Adrenal gland (tissue), 12 donors: ENCODE results near the gene G2E3. TPM values are rescaled to one million over a fixed set of nuclear protein-coding genes. Genes with fewer than 3 reads are reported as not detected.
A peak's percentile ranks its signal among the peaks of the same experiment; 100 is the strongest.

Experiments
- DNase-seq, 7 donors: peaks; one replicate each; pipeline ENCODE4 v3.0.0-alpha.2; 2019 to 2020
- H3K27ac ChIP-seq, 5 donors: fragments of 200-600 bp; sonication (generic) in 4 of 5; 1 replicate in 3 of 5; 2 replicates in 2 of 5; pipeline versions ENCODE4 v1.5.1 to v1.8.0; 2016 to 2020; ENCODE audit warnings: mild to moderate bottlenecking in 1 of 5
- H3K27me3 ChIP-seq: fragments of 200-600 bp; 2 replicates; pipeline ENCODE4 v1.8.0; 2021
- H3K36me3 ChIP-seq, 2 donors: fragments of 200-600 bp; replicated peaks in 1 of 2; 1 replicate in 1 of 2; 2 replicates in 1 of 2; pipeline versions ENCODE4 v1.5.1 to v1.8.0; 2018 to 2022
- H3K4me1 ChIP-seq, 2 donors: fragments of 200-600 bp; replicated peaks in 1 of 2; 1 replicate in 1 of 2; 2 replicates in 1 of 2; pipeline versions ENCODE4 v1.5.1 to v1.8.0; 2018 to 2021
- H3K4me3 ChIP-seq, 4 donors: fragments of 200-600 bp; sonication (generic) in 3 of 4; one replicate each; pipeline ENCODE4 v1.5.1; 2016 to 2018
- H3K9me3 ChIP-seq, 3 donors: fragments of 200-600 bp; sonication (generic) in 1 of 3; replicated peaks in 1 of 3; 1 replicate in 2 of 3; 2 replicates in 1 of 3; pipeline versions ENCODE4 v1.5.1 to v1.8.0; 2016 to 2021
- POLR2A ChIP-seq, 2 donors: fragments of 450-650 bp; IDR thresholded peaks; one replicate each; pipeline ENCODE4 v1.6.1; 2017; ENCODE audit warnings: antibody characterized with exemption in 2 of 2, mild to moderate bottlenecking in 2 of 2, moderate library complexity in 1 of 2
- WGBS, 4 donors: extraction: QIAGEN DNeasy Blood & Tissue Kit in 2 of 4; methylation state at CpG; one replicate each; pipeline versions ENCODE4 v1.1.5 to v1.1.7; 2013 to 2017; 5-methylcytosine and 5-hydroxymethylcytosine counted together
- intact Hi-C, 2 donors: fragments of 100-400 bp; cut with DNase I; formaldehyde crosslinking; loops; one replicate each; pipeline versions ENCODE4 v1.14.1 to v1.15.0; 2022 to 2023
- polyA plus RNA-seq, 3 donors: library from polyadenylated mRNA; stranded (reverse); fragments of 200-250 nt in 2 of 3; fragments of 350-450 nt in 1 of 3; fragmentation: Illumina TruSeq in 1 of 3; extraction: RNeasy Lipid Tissue Mini Kit (QIAGEN cat#74804) in 1 of 3; gene quantifications; one replicate each; pipeline ENCODE4 v1.2.3, GENCODE V29; 2013 to 2014
- total RNA-seq, 9 donors: library from RNA; depleted of rRNA in 4 of 9; stranded (reverse); fragments of >200 nt in 4 of 9; fragments of 120-200 nt in 1 of 9; fragmentation: NEBNext Ultra II Directional in 1 of 9; extraction: Animal tissue kit (Norgen Biotek cat#: 25700) in 1 of 9; gene quantifications; one replicate each; pipeline versions ENCODE4 v1.1.0 to v1.2.4, GENCODE V29; 2013 to 2023
- TF ChIP-seq, protein P1 (sequence below), 6 experiments: fragments of 450-650 bp in 4 of 6; fragments of 200-600 bp in 2 of 6; sonication (generic) in 1 of 6; IDR thresholded peaks; 1 replicate in 5 of 6; 2 replicates in 1 of 6; pipeline versions ENCODE4 v1.5.1 to v1.8.0; 2016 to 2021; ENCODE audit warnings: antibody characterized with exemption in 6 of 6, mild to moderate bottlenecking in 2 of 6, moderate library complexity in 1 of 6
- donor health status: healthy with polysubstance abuse.
- donor health status: Bipolar disorder and iron deficiency.
- donor health status: DM: yes; HTN: yes; CAD: no.
- donor health status: DM: no; HTN: no; CAD: no.
- donor health status: DM: no; HTN: no; CAD: no.
- donor health status: DM: yes; HTN: yes; CAD: no.

G2E3 gene
- total and polyA plus RNA-seq, 12 donors = 2.4 to 18.4 (median 9.7) TPM

- H3K4me3 ChIP-seq = no peak overlapping the region
- no peak for TF ChIP-seq POLR2A (IDR thresholded peaks at IDR 0.05)
- TF ChIP-seq, protein P1, sequence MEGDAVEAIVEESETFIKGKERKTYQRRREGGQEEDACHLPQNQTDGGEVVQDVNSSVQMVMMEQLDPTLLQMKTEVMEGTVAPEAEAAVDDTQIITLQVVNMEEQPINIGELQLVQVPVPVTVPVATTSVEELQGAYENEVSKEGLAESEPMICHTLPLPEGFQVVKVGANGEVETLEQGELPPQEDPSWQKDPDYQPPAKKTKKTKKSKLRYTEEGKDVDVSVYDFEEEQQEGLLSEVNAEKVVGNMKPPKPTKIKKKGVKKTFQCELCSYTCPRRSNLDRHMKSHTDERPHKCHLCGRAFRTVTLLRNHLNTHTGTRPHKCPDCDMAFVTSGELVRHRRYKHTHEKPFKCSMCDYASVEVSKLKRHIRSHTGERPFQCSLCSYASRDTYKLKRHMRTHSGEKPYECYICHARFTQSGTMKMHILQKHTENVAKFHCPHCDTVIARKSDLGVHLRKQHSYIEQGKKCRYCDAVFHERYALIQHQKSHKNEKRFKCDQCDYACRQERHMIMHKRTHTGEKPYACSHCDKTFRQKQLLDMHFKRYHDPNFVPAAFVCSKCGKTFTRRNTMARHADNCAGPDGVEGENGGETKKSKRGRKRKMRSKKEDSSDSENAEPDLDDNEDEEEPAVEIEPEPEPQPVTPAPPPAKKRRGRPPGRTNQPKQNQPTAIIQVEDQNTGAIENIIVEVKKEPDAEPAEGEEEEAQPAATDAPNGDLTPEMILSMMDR (IDR thresholded peaks at IDR 0.05) = no peak
- H3K9me3 ChIP-seq = no peaks in the 10 kb centered on the region
- 72 to 93% (median 90%) methylated on average over 1 of the region's 1 CpG for WGBS, 4 donors
- intact Hi-C loops = no loop called here
- no peaks in the 10 kb centered on the region for H3K36me3 ChIP-seq
- H3K27me3 ChIP-seq = no peaks in the 10 kb centered on the region
- no peak overlapping the region for H3K27ac ChIP-seq
- no peak for DNase-seq
- no peaks in the 10 kb centered on the region for H3K4me1 ChIP-seq
Observed at GRCh38 chr14:30519961-30520360, 39.0 kb upstream of the G2E3 start.

- H3K36me3 ChIP-seq = no peaks in the 10 kb centered on the region
- H3K4me3 ChIP-seq = no peak overlapping the region
- DNase-seq = no peak
- intact Hi-C loops = no loop called here
- H3K4me1 ChIP-seq = no peaks in the 10 kb centered on the region
- no peaks in the 10 kb centered on the region for H3K27me3 ChIP-seq
- WGBS, 4 donors = 88 to 95% (median 91%) methylated on average over 2 of the region's 2 CpGs
- TF ChIP-seq POLR2A (IDR thresholded peaks at IDR 0.05) = no peak
- TF ChIP-seq, protein P1 (IDR thresholded peaks at IDR 0.05) = no peak
- H3K27ac ChIP-seq = no peak overlapping the region
- no peaks in the 10 kb centered on the region for H3K9me3 ChIP-seq
Observed at GRCh38 chr14:30520536-30520935, 38.4 kb upstream of the G2E3 start.

GRCh38 chr14:30521899-30522736 lies 36.8 kb upstream of the G2E3 start:
- DNase-seq = no peak

DNA sequence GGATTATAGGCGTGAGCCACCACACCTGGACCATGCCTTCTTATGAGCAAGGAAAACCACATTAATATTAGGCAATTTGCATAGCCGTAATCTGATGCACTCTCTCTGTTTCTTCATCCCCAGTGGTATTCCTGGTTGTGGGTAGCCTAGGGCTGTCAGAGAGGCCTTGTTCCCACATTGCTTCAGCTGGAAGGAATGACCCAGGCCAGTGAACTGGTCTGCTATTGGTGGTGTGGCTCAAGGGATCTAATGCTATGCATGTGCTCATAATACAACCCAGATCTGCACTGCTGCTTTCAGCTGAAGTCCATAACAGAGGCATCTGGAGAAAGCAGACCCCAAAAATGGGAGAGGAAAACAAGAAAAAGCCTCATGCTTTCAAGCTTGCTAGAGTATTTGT lies 33.1 kb upstream of the G2E3 start:
- TF ChIP-seq, protein P1 (IDR thresholded peaks at IDR 0.05) = no peak
- TF ChIP-seq POLR2A (IDR thresholded peaks at IDR 0.05) = no peak
- DNase-seq = no peak
- H3K9me3 ChIP-seq = no peaks in the 10 kb centered on the region
- H3K27ac ChIP-seq = no peak overlapping the region
- no peaks in the 10 kb centered on the region for H3K27me3 ChIP-seq
- H3K36me3 ChIP-seq = no peaks in the 10 kb centered on the region
- intact Hi-C loops = no loop called here
- WGBS, 4 donors = 54 to 88% (median 81%) methylated on average over 2 of the region's 2 CpGs
- no peaks in the 10 kb centered on the region for H3K4me1 ChIP-seq
- H3K4me3 ChIP-seq = no peak overlapping the region

More at GRCh38 chr14:30521899-30522736, 36.8 kb upstream of the G2E3 start:
- intact Hi-C loops = no loop called here
- Histone ChIP-seq H3K27me3 (no peaks in the 10 kb centered on the region), H3K4me1 (no peaks in the 10 kb centered on the region), H3K36me3 (no peaks in the 10 kb centered on the region), H3K4me3 (no peak overlapping the region), H3K27ac (no peak overlapping the region), H3K9me3 (no peaks in the 10 kb centered on the region)
- TF ChIP-seq, protein P1 (IDR thresholded peaks at IDR 0.05) = peak; percentile 51 to 71 (median 62)
- TF ChIP-seq POLR2A (IDR thresholded peaks at IDR 0.05) = no peak
- WGBS, 4 donors = 30 to 35% (median 32%) methylated on average over 9 of the region's 9 CpGs
